ENCODE measurements around the gene JUND.

Gene JUND

GRCh38 chr19:18264971-18265540, 16.4 kb downstream of the JUND start:
- H3K27ac ChIP-seq, result no peak overlapping the region
- H3K9me3 ChIP-seq (ENCODE audit: severe bottlenecking), result no peaks in the 10 kb centered on the region
- no peak overlapping the region for H3K4me3 ChIP-seq (ENCODE audit: low read depth, low read length)
- peaks cover 30% of the 10 kb centered on the region for H3K36me3 ChIP-seq
- H3K27me3 ChIP-seq (ENCODE audit: insufficient read depth, low read depth, severe bottlenecking), result no peaks in the 10 kb centered on the region
- no peak for TF ChIP-seq CTCF (IDR thresholded peaks at IDR 0.05; ENCODE audit: low read depth, low read length)
- no peak for DNase-seq

- TF ChIP-seq CTCF (IDR thresholded peaks at IDR 0.05; ENCODE audit: low read depth, low read length), result no peak
- Histone ChIP-seq H3K9me3 (ENCODE audit: severe bottlenecking) (no peaks in the 10 kb centered on the region), H3K27me3 (ENCODE audit: insufficient read depth, low read depth, severe bottlenecking) (no peaks in the 10 kb centered on the region), H3K27ac (no peak overlapping the region), H3K4me3 (ENCODE audit: low read depth, low read length) (no peak overlapping the region), H3K36me3 (peaks cover 30% of the 10 kb centered on the region)
- no peak for DNase-seq
Observed at GRCh38 chr19:18264137-18264854, 17.1 kb downstream of the JUND start.

- H3K27me3 ChIP-seq (ENCODE audit: insufficient read depth, low read depth, severe bottlenecking), result no peaks in the 10 kb centered on the region
- no peak for DNase-seq
- no peak overlapping the region for H3K4me3 ChIP-seq (ENCODE audit: low read depth, low read length)
- H3K36me3 ChIP-seq, result peaks cover 30% of the 10 kb centered on the region
- TF ChIP-seq CTCF (IDR thresholded peaks at IDR 0.05; ENCODE audit: low read depth, low read length), result no peak
- no peak overlapping the region for H3K27ac ChIP-seq
- no peaks in the 10 kb centered on the region for H3K9me3 ChIP-seq (ENCODE audit: severe bottlenecking)
Observed at GRCh38 chr19:18263324-18264136, 17.9 kb downstream of the JUND start.

GRCh38 chr19:18262917-18263316, 18.5 kb downstream of the JUND start:
- TF ChIP-seq CTCF (IDR thresholded peaks at IDR 0.05; ENCODE audit: low read depth, low read length), result no peak
- H3K4me3 ChIP-seq (ENCODE audit: low read depth, low read length), result no peak overlapping the region
- no peaks in the 10 kb centered on the region for H3K9me3 ChIP-seq (ENCODE audit: severe bottlenecking)
- no peak overlapping the region for H3K27ac ChIP-seq
- H3K27me3 ChIP-seq (ENCODE audit: insufficient read depth, low read depth, severe bottlenecking), result no peaks in the 10 kb centered on the region
- peaks cover 24% of the 10 kb centered on the region for H3K36me3 ChIP-seq
- no peak for DNase-seq

GRCh38 chr19:18262144-18262543, 19.3 kb downstream of the JUND start:
- Histone ChIP-seq H3K27ac (no peak overlapping the region), H3K9me3 (ENCODE audit: severe bottlenecking) (no peaks in the 10 kb centered on the region), H3K27me3 (ENCODE audit: insufficient read depth, low read depth, severe bottlenecking) (no peaks in the 10 kb centered on the region), H3K36me3 (peaks cover 22% of the 10 kb centered on the region), H3K4me3 (ENCODE audit: low read depth, low read length) (no peak overlapping the region)
- TF ChIP-seq CTCF (IDR thresholded peaks at IDR 0.05; ENCODE audit: low read depth, low read length), result no peak
- no peak for DNase-seq
